Left hindlimb (tissue), 1 donor: ENCODE data around the gene CAMK1G.
A peak's percentile ranks its signal among the peaks of the same experiment; 100 is the strongest.

Source experiments
- DNase-seq: peaks from one replicate; pipeline ENCODE4 v3.0.0-alpha.2; 2018

Gene CAMK1G

GRCh38 chr1:209643285-209644020 is 59.9 kb downstream of the CAMK1G start:
- DNase-seq, result peak; percentile 66

DNA sequence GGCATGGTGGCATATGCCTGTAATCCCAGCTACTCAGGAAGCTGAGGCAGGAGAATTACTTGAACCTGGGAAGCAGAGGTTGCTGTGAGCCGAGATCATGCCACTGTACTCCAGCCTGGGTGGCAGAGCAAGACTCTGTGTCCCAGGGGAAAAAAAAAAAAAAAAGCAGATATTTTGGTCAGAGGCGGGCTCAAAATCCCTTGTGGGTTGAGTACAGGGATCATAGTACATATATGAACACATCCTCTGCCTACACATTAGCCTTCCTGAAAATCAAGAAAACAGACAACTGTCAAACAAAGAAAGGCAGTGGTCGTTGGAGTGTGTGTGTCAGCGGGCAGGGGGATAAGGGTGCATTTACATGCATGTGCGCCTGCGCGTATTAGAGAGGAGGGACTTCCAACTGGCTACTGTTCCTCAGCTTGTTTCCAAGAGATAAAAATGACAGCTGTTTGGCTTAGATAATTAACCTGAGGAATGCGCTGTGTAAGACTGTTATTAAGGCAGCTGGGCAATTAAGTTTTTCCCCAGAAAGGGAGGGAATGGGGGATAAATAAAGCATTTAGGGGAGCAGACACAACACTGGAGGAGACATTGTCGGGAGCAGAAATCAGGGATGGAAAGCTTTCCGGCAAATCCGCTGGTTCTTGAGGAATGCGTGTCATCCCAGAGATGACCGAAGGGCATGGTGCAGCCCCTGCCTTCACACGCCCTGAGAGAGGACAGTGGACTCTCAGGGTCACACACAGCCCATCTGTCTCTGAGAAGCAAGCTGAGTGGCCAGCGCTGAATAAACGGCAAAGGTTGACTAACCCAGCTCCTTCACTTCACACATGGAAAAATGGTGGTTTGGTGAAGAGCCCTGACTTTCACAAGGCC is 62.3 kb downstream of the CAMK1G start:
- DNase-seq, result no peak

GRCh38 chr1:209646558-209646957 is 63.0 kb downstream of the CAMK1G start:
- no peak for DNase-seq

DNA sequence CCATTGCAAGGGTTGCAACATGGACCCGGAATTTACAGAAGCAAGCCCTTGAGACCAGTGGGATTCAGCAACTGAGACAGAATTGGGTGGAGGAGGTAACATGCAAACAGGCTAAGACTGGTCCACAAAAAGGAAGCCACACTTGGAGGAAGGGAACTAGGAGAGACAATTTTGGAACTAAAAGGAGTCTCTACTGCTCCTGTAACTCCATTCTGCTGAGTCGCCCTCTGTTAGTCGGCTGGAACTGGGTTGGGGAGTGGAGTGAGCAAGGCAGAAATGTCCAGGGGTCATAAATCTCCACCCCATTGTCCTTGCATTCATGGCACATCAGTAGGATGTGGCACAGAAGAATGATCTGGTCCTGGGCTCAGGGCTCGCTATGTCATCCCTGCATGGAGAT is 63.6 kb downstream of the CAMK1G start:
- no peak for DNase-seq

DNA sequence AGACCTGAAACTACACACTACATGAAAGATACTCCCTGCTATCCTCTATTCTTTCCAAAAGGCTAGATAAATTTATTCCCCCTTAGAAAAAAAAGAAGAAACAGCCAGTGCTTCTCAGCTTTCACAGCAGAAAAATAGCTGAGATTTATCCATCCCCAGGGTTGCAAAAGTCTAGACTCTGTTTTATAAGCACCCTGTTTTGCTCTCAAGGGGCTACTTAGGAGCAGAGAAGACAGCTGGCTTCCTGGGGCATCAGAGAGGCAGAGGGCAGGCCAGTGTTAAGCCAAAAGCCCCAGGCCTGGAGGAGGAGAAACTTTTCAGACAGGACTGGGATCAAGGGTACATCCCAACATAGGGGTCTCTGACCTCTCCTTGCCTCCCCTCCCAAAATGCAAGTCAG is 64.8 kb downstream of the CAMK1G start:
- DNase-seq, result no peak

DNA sequence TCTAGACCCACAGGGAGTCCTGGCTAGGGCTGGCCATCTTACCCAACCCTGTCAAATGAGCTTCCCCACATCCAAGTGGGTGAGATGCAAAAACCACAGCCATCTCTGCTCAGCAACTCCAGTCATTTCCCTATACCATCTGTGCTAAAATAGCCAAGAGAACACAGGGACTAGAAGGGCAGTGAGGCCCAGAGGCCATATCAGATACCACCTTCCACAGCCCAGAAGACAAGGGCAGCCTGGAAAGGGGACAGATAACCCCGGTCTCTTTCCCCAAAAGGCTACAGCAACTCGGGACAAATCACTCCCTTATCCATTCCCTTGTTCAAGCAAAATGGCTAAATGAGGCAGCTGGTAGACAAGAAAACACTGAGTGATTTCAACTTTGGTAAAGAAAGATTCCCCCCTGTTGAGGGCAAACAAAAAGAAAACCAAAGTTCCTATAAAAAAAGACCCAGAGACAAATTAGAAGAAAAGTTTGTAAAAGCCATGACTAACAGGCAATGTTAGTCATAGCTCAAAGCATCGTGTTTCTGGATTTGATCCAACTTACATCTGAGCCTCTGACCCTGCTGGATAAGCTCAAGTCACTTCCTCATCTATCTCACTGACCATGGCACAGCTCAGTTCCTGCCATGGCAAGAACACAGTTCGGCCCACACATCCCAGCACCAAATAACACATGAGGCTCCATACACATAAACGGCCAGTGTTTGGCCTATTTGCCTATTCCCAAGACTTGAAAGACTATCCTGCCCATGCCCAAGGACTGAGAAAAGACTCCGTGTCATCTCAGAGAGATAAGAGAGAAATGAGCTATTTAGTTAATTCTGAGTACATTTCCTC is 65.6 kb downstream of the CAMK1G start:
- DNase-seq, result no peak

DNA sequence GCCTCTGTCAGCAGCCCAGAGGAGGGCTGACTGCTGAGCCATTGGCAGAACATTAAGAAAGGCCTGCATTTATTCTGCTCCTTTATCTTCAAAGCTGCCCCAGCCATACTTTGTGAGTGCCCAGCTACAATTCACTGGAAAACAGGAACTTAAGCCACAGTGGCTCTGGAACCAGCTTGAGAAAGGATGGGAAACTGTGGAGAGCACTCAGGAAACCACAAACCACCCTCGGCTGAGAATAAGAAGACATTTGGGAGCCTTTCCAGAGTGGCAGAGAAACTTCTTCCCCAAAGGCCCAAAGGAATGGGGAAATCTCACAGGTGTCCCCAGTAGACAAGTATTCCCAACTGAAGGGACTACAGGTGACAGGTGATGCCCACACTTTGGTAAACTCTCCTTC is 66.9 kb downstream of the CAMK1G start:
- no peak for DNase-seq

DNA sequence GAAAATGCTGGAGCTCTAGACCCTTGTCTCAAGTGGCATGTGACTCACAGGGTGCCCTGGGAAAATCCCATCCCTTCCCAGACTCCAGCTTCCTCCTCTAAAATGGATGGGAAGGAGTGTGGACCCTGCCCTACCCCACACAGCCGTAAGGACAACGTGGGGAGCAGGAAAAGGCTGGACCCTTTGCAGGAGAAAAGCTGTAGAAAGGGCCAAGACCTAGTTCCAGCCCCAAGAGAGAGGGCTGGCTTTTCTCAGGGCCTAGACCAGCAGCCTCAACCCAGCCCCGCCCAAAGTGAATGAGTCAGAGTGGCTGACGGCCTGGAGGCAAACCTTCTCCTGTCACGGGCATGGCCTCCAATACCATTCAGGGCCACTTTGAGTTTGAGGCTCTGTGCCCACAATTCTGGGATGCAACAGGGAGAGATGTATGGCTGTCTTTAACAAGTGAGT is 67.6 kb downstream of the CAMK1G start:
- DNase-seq, result no peak

GRCh38 chr1:209652121-209652735 is 68.7 kb downstream of the CAMK1G start, which contains the start of gene LAMB3:
Gene LAMB3, minus strand, starts transcription at chr1:209652425. Its CDS starts 1,481 bp downstream, at chr1:209650944.
- no peak for DNase-seq

DNA sequence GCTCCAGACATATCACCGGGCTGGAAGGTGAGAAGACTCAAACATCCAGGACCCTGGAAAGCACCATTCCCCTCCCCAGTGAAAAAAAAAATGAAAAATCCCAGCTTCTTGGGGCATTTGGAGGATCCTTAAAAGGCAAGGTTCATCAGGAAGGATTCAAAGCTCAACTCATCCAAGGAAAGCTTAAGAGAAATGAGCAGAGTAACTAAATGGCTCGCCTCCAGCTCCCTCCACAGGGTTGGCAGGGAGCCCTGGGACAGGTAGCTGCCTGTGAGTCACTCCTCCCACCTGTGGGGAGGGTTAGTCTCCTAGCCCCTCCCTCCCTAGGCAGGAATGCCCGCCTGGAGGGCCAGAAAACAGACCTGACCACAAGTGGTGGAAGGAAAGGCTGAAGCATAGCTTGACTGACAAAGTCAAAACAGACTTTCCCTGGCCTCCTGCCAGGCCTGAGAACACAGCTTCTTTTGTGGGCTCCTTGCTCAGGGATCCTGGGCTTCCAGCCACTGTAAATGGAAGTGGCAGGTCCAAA is 69.4 kb downstream of the CAMK1G start:
- peak; percentile 77 for DNase-seq

DNA sequence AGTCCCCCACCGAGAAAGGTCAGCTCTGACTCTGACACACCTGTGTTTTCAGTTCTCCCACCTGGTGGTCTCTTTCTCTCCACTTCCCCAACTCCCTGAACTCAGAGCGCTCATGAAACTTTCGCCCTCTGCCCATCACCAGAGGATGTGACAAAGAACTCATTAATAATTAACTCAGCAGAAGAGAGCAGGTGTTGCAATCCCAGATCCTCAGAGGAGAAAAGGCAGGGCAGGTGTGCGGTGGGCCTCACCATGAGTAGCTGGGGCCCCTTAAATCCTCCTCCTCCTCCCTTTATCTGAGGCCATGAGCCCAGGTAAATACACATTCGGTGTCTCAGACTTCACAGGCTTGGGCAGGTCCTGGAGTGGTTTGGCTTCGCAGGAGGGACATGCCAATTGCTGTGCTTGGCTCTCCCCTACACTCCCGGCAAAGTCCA is 70.4 kb downstream of the CAMK1G start:
- DNase-seq, result no peak

DNA sequence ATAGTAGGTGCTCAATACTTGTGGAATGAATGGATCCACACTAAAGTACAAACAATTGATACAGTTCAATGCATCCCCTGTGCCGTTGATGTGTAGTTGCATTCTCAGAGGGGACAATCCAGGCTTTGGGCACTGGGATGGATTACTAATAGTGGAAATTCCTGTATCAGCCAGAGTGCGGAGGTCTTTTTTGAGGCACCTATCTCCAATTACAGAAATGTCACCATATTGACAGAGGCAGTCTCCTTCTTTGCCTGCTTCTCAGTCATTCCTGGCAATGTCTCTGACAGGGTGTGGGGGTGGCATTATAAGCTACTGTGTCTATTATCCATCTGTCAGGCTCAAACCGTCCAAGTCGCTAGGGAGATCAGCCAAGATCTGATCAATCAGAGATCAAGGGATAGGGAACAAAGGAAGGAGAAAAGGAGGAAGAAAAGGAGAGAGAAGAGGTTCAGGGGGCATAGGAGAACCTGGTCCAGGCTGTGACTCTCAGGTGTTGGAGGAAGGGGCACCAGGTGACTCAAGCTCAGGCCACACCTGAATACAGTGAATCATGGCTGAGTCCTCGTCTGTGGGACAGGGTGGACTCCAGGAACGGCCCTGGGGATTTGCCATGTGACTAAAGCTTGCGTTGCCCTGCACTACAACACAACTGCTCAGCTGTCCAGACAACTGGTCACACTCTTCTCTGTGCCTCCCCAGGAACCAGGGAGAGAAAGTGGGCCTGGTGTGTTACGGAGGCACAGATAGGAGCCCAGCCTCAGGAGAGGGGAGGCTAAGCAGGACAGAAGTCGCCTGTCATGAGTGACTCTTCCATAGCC is 72.1 kb downstream of the CAMK1G start:
- DNase-seq, result no peak

DNA sequence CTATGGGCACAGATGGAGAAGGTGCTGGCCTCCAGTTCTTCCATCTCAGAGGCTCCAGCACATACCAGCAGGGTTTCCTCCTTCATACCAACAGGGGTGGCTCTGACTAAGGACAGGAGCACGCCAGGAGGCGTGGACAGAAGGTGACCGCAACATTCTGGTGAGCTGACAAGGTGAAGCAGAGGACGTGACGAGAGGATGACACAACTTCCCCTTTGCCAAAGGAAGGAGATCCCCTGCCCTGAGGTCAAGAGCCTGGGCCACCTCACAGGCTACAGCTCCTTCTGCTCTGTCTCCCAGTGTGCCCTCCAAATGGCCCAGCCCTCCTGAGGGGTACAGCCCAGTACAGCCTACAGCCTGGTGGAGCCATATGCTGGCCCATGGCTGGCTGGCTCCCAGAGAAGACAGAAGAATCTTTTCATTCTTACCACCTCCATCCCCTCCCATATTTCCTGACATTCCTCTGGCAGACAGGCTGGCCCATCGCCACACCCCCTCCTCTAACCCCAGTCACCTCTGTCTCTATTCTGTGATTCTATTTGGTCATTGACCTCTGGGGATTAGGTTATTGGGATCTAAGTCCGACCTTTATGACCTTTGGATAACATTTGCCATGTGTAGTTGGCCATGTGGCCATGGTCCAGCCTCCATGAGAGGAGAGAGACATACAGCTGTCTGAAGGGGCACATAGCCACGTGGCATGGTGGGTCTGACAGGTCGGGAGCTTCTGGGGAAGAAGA is 73.8 kb downstream of the CAMK1G start:
- no peak for DNase-seq

GRCh38 chr1:209657918-209658317 is 74.4 kb downstream of the CAMK1G start:
- no peak for DNase-seq

DNA sequence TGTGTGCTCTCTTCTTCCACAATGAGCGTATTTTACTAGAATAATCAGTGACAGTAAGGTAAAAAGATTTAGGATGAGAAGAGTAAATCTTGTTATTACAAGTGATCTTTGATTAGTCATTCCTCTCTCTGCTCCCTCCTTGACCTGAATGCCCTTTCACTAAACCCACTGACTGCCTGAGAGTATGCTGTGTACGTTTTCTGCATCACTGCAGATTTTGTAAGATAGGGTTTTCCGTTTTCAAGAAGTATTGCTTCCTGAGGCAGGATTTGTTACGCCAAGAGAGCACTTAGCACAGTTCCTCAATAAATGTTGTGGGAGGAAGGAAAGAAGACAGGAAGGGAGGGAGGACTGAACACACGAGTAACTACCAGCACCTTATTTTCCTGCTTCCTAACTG is 76.4 kb downstream of the CAMK1G start:
- DNase-seq, result no peak

GRCh38 chr1:209661071-209661470 is 77.6 kb downstream of the CAMK1G start:
- DNase-seq, result no peak

- DNase-seq, result no peak
Observed at GRCh38 chr1:209662879-209663327, 79.4 kb downstream of the CAMK1G start.
